ENCODE measurements around the gene STPG2. TPM values are rescaled to one million over a fixed set of nuclear protein-coding genes. Genes with fewer than 3 reads are reported as not detected.

Gene STPG2
- total and polyA plus RNA-seq, 2 donors (not counting 1 experiment from before 2014, with no cell fraction given): 0.13 to 0.49 TPM

- Histone ChIP-seq H3K27ac (ENCODE audit: low read length in 2 of 2) (no peak overlapping the region), H3K9me3 (ENCODE audit: control extremely low read depth in 1 of 3, control insufficient read depth in 2 of 3, insufficient read depth in 1 of 3, low read length in 2 of 3) (peaks cover 0 to 8% (median 1%) of the 10 kb centered on the region in 3 donors), H4K20me1 (ENCODE audit: control insufficient read depth, insufficient read depth, low read length, poor library complexity, severe bottlenecking) (no peaks in the 10 kb centered on the region), H3K4me2 (replicated peaks; ENCODE audit: low read depth, low read length, poor library complexity, severe bottlenecking) (no peak overlapping the region), H3K36me3 (replicated peaks in 1 of 2; ENCODE audit: control extremely low read depth in 1 of 2, control insufficient read depth in 1 of 2, extremely low read depth in 1 of 2, insufficient read depth in 2 of 2, low read length in 1 of 2) (no peaks in the 10 kb centered on the region), H3K4me1 (ENCODE audit: control insufficient read depth in 2 of 2, insufficient read depth in 2 of 2, low read length in 2 of 2) (no peaks in the 10 kb centered on the region), H3K27me3 (replicated peaks in 1 of 4; ENCODE audit: control extremely low read depth in 1 of 4, control insufficient read depth in 3 of 4, insufficient read depth in 4 of 4, low read length in 3 of 4) (no peaks in the 10 kb centered on the region), H3K79me2 (ENCODE audit: control insufficient read depth, insufficient read depth, low read length) (no peaks in the 10 kb centered on the region), H3K9ac (ENCODE audit: low read length) (no peak overlapping the region), H2AFZ (ENCODE audit: insufficient read depth, low read depth, low read length, poor library complexity, severe bottlenecking) (no peak overlapping the region), H3K4me3 (ENCODE audit: control extremely low read depth in 1 of 5, extremely low read depth in 1 of 5, insufficient read depth in 1 of 5, low read depth in 2 of 5, low read length in 4 of 5) (no peak overlapping the region)
- DNase-seq (no peak), ATAC-seq (ENCODE audit: low read depth) (no peak)
- ChIA-PET POLR2A (no interaction called here), CTCF (no interaction called here)
- WGBS (ENCODE audit: insufficient coverage): 99% methylated on average over 9 of the region's 13 CpGs
- no peak for TF ChIP-seq CTCF (IDR thresholded peaks at IDR 0.05)
- no peak for TF ChIP-seq EZH2 (IDR thresholded peaks at IDR 0.05; ENCODE audit: borderline replicate concordance, insufficient read depth, low read depth, low read length, poor library complexity, severe bottlenecking)
- Mint-ChIP-seq H3K4me3 (no peak overlapping the region), H3K27me3 (no peaks in the 10 kb centered on the region), H3K4me1 (no peaks in the 10 kb centered on the region), H3K27ac (no peak overlapping the region), H3K9me3 (ENCODE audit: insufficient read depth) (peaks cover 6% of the 10 kb centered on the region)
- intact Hi-C loops (cut with micrococcal nuclease): no loop called here
These were observed 226.2 kb downstream of the STPG2 start for GRCh38 chr4:97917115-97917514.

DNA sequence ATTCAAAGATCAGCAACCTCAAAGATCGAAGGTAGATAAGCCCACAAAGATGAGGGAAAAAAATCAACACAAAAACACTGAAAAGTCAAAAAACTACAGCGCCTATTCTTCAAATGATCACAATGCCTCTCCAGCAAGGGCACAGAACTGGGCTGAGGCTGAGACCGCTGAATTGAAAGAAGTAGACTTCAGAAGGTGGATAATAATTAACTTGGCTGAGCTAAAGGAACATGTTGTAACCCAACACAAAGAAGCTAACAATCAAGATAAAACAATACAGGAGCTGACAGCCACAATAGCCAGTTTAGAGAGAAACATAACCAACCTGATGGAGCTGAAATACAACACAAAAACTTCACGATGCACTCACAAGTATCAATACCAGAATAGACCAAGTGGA, 231.1 kb downstream of the STPG2 start:
- H3K4me3 Mint-ChIP-seq: no peak overlapping the region
- Histone ChIP-seq H3K27me3 (replicated peaks in 1 of 4; ENCODE audit: control extremely low read depth in 1 of 4, control insufficient read depth in 3 of 4, insufficient read depth in 4 of 4, low read length in 3 of 4) (no peaks in the 10 kb centered on the region), H3K4me2 (replicated peaks; ENCODE audit: low read depth, low read length, poor library complexity, severe bottlenecking) (no peak overlapping the region), H3K4me1 (ENCODE audit: control insufficient read depth in 2 of 2, insufficient read depth in 2 of 2, low read length in 2 of 2) (no peaks in the 10 kb centered on the region), H3K36me3 (replicated peaks in 1 of 2; ENCODE audit: control extremely low read depth in 1 of 2, control insufficient read depth in 1 of 2, extremely low read depth in 1 of 2, insufficient read depth in 2 of 2, low read length in 1 of 2) (no peaks in the 10 kb centered on the region), H3K27ac (ENCODE audit: low read length in 2 of 2) (no peak overlapping the region), H3K9me3 (ENCODE audit: control extremely low read depth in 1 of 3, control insufficient read depth in 2 of 3, insufficient read depth in 1 of 3, low read length in 2 of 3) (peaks cover 0 to 21% (median 1%) of the 10 kb centered on the region in 3 donors), H3K9ac (ENCODE audit: low read length) (no peak overlapping the region), H2AFZ (ENCODE audit: insufficient read depth, low read depth, low read length, poor library complexity, severe bottlenecking) (no peak overlapping the region), H3K79me2 (ENCODE audit: control insufficient read depth, insufficient read depth, low read length) (no peaks in the 10 kb centered on the region), H3K4me3 (ENCODE audit: control extremely low read depth in 1 of 5, extremely low read depth in 1 of 5, insufficient read depth in 1 of 5, low read depth in 2 of 5, low read length in 4 of 5) (no peak overlapping the region), H4K20me1 (ENCODE audit: control insufficient read depth, insufficient read depth, low read length, poor library complexity, severe bottlenecking) (no peaks in the 10 kb centered on the region)
- intact Hi-C loops (cut with micrococcal nuclease): no loop called here
- H3K4me1 Mint-ChIP-seq: no peaks in the 10 kb centered on the region
- no peaks in the 10 kb centered on the region for H3K27me3 Mint-ChIP-seq
- H3K27ac Mint-ChIP-seq: no peak overlapping the region
- peaks cover 6% of the 10 kb centered on the region for H3K9me3 Mint-ChIP-seq (ENCODE audit: insufficient read depth)
- TF ChIP-seq EZH2 (IDR thresholded peaks at IDR 0.05; ENCODE audit: borderline replicate concordance, insufficient read depth, low read depth, low read length, poor library complexity, severe bottlenecking) (no peak), CTCF (IDR thresholded peaks at IDR 0.05) (no peak)
- no peak for ATAC-seq (ENCODE audit: low read depth)
- ChIA-PET CTCF (no interaction called here), POLR2A (no interaction called here)
- DNase-seq: no peak
- no CpG with 5 or more reads among the region's 4 CpGs for WGBS (ENCODE audit: insufficient coverage)

Data from B cell (primary cell).